IMR-90 (cell line): ENCODE data around the gene ARRDC2. TPM values are rescaled to one million over a fixed set of nuclear protein-coding genes. Genes with fewer than 3 reads are reported as not detected.

ENCODE experiments used
- ATAC-seq: fragments of 200-7000 bp; cut with Tn5 transposase; 2 replicates; pipeline ENCODE4 v1.9.1; 2020; ENCODE audit warnings: low read depth, mild to moderate bottlenecking, moderate library complexity
- BruUV-seq: library from RNA; stranded (reverse); fragments of 400-500 nt; replicated peaks from 2 replicates; lab custom pipeline; 2021; lab: Mats Ljungman, UMichigan
- CTCF ChIA-PET: fragments of 300-600 bp; formaldehyde crosslinking; extraction: SDS; loops from one replicate; lab custom pipeline; 2021; ENCODE audit warnings: antibody characterized with exemption; lab: Yijun Ruan, JAX
- POLR2A ChIA-PET: fragments of 300-600 bp; sonication (Branson Sonifier 250); formaldehyde crosslinking; loops from one replicate; lab custom pipeline; 2022; ENCODE audit warnings: antibody characterized with exemption; ENCODE audit not compliant: unreplicated experiment; lab: Charles Lee
- DNase-seq: peaks from one replicate; pipeline ENCODE4 v3.0.0; 2013
- H2AFZ ChIP-seq: replicated peaks from 2 replicates; pipeline ENCODE3; 2013; ENCODE audit warnings: low read length, mild to moderate bottlenecking; ENCODE audit not compliant: poor library complexity
- H2AK5ac ChIP-seq: 2 replicates; pipeline ENCODE4 v1.6.1; 2013; ENCODE audit warnings: low read depth, low read length, inconsistent platforms
- H2AK9ac ChIP-seq: replicated peaks from 2 replicates; pipeline ENCODE3; 2013; ENCODE audit warnings: mild to moderate bottlenecking, low read depth, low read length, moderate library complexity; ENCODE audit not compliant: poor library complexity
- H2BK120ac ChIP-seq: 2 replicates; pipeline ENCODE4 v1.6.1; 2013; ENCODE audit warnings: low read depth, low read length, inconsistent platforms
- H2BK15ac ChIP-seq: 3 replicates; pipeline ENCODE4 v1.6.1; 2013; ENCODE audit warnings: low read depth, low read length, inconsistent platforms
- H2BK20ac ChIP-seq: 2 replicates; pipeline ENCODE4 v1.6.1; 2013; ENCODE audit warnings: low read depth, mild to moderate bottlenecking, inconsistent platforms, low read length, moderate library complexity
- H2BK5ac ChIP-seq: 2 replicates; pipeline ENCODE4 v1.6.1; 2013; ENCODE audit warnings: mild to moderate bottlenecking, low read depth, low read length, inconsistent platforms; ENCODE audit not compliant: poor library complexity, severe bottlenecking
- H3K14ac ChIP-seq: replicated peaks from 2 replicates; pipeline ENCODE4 v1.6.1; 2013; ENCODE audit warnings: low read depth, low read length, inconsistent platforms
- H3K18ac ChIP-seq: 2 replicates; pipeline ENCODE4 v1.6.1; 2013; ENCODE audit warnings: low read depth, low read length, control low read depth
- H3K23ac ChIP-seq: 2 replicates; pipeline ENCODE4 v1.6.1; 2013; ENCODE audit warnings: low read depth, low read length, inconsistent platforms
- H3K27ac ChIP-seq: 2 replicates; pipeline ENCODE4 v1.5.1; 2013; ENCODE audit warnings: mild to moderate bottlenecking, control low read depth, low read length; ENCODE audit not compliant: insufficient read depth
- H3K27me3 ChIP-seq: 2 replicates; pipeline ENCODE4 v1.6.1; 2013; ENCODE audit warnings: low read length; ENCODE audit not compliant: control insufficient read depth, insufficient read depth
- H3K36me3 ChIP-seq: 2 replicates; pipeline ENCODE4 v1.6.1; 2013; ENCODE audit warnings: low read length, mixed read lengths; ENCODE audit not compliant: control insufficient read depth, insufficient read depth
- H3K4ac ChIP-seq: 2 replicates; pipeline ENCODE4 v1.6.1; 2013; ENCODE audit warnings: low read depth, low read length, inconsistent platforms
- H3K4me1 ChIP-seq: 2 replicates; pipeline ENCODE4 v1.6.1; 2013; ENCODE audit warnings: low read length, mixed read lengths; ENCODE audit not compliant: control insufficient read depth, insufficient read depth
- H3K4me2 ChIP-seq: 2 replicates; pipeline ENCODE4 v1.6.1; 2013; ENCODE audit warnings: low read depth, mild to moderate bottlenecking, control low read depth, low read length, moderate library complexity
- H3K4me3 ChIP-seq: 2 replicates; pipeline ENCODE4 v1.5.1; 2013; ENCODE audit warnings: low read depth, mild to moderate bottlenecking, control low read depth, low read length, moderate library complexity; ENCODE audit not compliant: insufficient read depth
- H3K56ac ChIP-seq: 2 replicates; pipeline ENCODE4 v1.6.1; 2013; ENCODE audit warnings: low read length, inconsistent platforms; ENCODE audit not compliant: insufficient read depth; ENCODE audit errors: extremely low read depth
- H3K79me1 ChIP-seq, 2 experiments: 2 replicates each; pipeline ENCODE4 v1.6.1; 2013; ENCODE audit warnings: low read length in 2 of 2, inconsistent platforms in 1 of 2, low read depth in 1 of 2
- H3K9ac ChIP-seq: 2 replicates; pipeline ENCODE4 v1.6.1; 2013; ENCODE audit warnings: low read depth, low read length, control low read depth
- H3K9me1 ChIP-seq: 2 replicates; pipeline ENCODE4 v1.6.1; 2013; ENCODE audit warnings: low read length, inconsistent platforms; ENCODE audit not compliant: insufficient read depth
- H3K9me3 ChIP-seq: 2 replicates; pipeline ENCODE4 v1.6.1; 2013; ENCODE audit warnings: low read length; ENCODE audit not compliant: control insufficient read depth, insufficient read depth
- H4K20me1 ChIP-seq: 2 replicates; pipeline ENCODE4 v1.6.1; 2013; ENCODE audit warnings: low read length, inconsistent platforms; ENCODE audit not compliant: insufficient read depth
- H4K5ac ChIP-seq: 2 replicates; pipeline ENCODE4 v1.6.1; 2013; ENCODE audit warnings: mild to moderate bottlenecking, low read depth, low read length, control low read depth
- H4K8ac ChIP-seq, 2 experiments: 2 replicates each; pipeline ENCODE4 v1.6.1; 2013; ENCODE audit warnings: low read depth in 2 of 2, low read length in 2 of 2, control low read depth in 1 of 2, inconsistent platforms in 1 of 2
- H4K91ac ChIP-seq: 2 replicates; pipeline ENCODE4 v1.6.1; 2013; ENCODE audit warnings: low read depth, low read length, inconsistent platforms; ENCODE audit not compliant: insufficient read depth
- BHLHE40 ChIP-seq: fragments of 150-350 bp; IDR thresholded peaks from 2 replicates; pipeline ENCODE4 v1.6.1; 2016; ENCODE audit warnings: mild to moderate bottlenecking, low read depth, low read length
- CEBPB ChIP-seq: IDR thresholded peaks from 2 replicates; pipeline ENCODE4 v1.6.1; 2012; ENCODE audit warnings: low read depth, low read length, improper control_type of control experiment
- FOS ChIP-seq: fragments of 150-350 bp; IDR thresholded peaks from 2 replicates; pipeline ENCODE4 v1.6.1; 2016; ENCODE audit warnings: low read depth, low read length
- MAFK ChIP-seq: IDR thresholded peaks from 2 replicates; pipeline ENCODE4 v1.6.1; 2012; ENCODE audit warnings: low read depth, low read length, improper control_type of control experiment
- MAZ ChIP-seq: IDR thresholded peaks from 2 replicates; pipeline ENCODE4 v1.6.1; 2012; ENCODE audit warnings: low read depth, mild to moderate bottlenecking, low read length, improper control_type of control experiment, moderate library complexity, borderline replicate concordance
- MXI1 ChIP-seq: IDR thresholded peaks from 2 replicates; pipeline ENCODE4 v1.6.1; 2012; ENCODE audit warnings: low read depth, mild to moderate bottlenecking, low read length, moderate library complexity, borderline replicate concordance
- NFE2L2 ChIP-seq: fragments of 150-350 bp; IDR thresholded peaks from 2 replicates; pipeline ENCODE4 v1.6.1; 2016; ENCODE audit warnings: low read depth, mild to moderate bottlenecking, low read length
- POLR2A ChIP-seq: IDR thresholded peaks from 2 replicates; pipeline ENCODE4 v1.6.1; 2012; ENCODE audit warnings: mild to moderate bottlenecking, low read depth, low read length
- RAD21 ChIP-seq: IDR thresholded peaks from 2 replicates; pipeline ENCODE4 v1.6.1; 2012; ENCODE audit warnings: low read length, improper control_type of control experiment
- RCOR1 ChIP-seq: IDR thresholded peaks from 2 replicates; pipeline ENCODE4 v1.6.1; 2012; ENCODE audit warnings: mild to moderate bottlenecking, low read length, improper control_type of control experiment; ENCODE audit not compliant: insufficient replicate concordance
- RFX5 ChIP-seq: IDR thresholded peaks from 2 replicates; pipeline ENCODE4 v1.8.0; 2012; ENCODE audit warnings: low read depth, mild to moderate bottlenecking, low read length, moderate library complexity
- SMC3 ChIP-seq: fragments of 150-350 bp; IDR thresholded peaks from 2 replicates; pipeline ENCODE4 v1.6.1; 2016; ENCODE audit warnings: low read depth, mild to moderate bottlenecking, antibody characterized with exemption, low read length, moderate library complexity
- WGBS, 2 experiments: methylation state at CpG; one replicate each; pipeline versions ENCODE4 v1.1.5 to v1.1.7; 2013; ENCODE audit warnings: missing lambda C conversion rate in 2 of 2; ENCODE audit not compliant: insufficient read length in 1 of 2; ENCODE audit errors: extremely low coverage in 2 of 2; 5-methylcytosine and 5-hydroxymethylcytosine counted together
- dilution Hi-C: fragments of 300-500 bp; cut with HindIII; formaldehyde crosslinking; loops from one replicate; pipeline ENCODE4 v1.14.3; 2018; ENCODE audit warnings: low sequenced_read_pairs; ENCODE audit not compliant: unreplicated experiment
- in situ Hi-C: fragments of 300-500 bp; cut with MboI; formaldehyde crosslinking; loops from 3 replicates; pipeline ENCODE4 v1.14.3; 2019; ENCODE audit warnings: low sequenced_read_pairs, inconsistent platforms, mixed read lengths
- intact Hi-C: fragments of 100-400 bp; cut with micrococcal nuclease; formaldehyde crosslinking; loops from 2 replicates; pipeline ENCODE4 v1.10.0; 2022
- polyA plus RNA-seq, 3 experiments: library from polyadenylated mRNA; depleted of rRNA; stranded (reverse); fragments of >200 nt; gene quantifications; 2 replicates each; pipeline ENCODE4 v1.2.3, GENCODE V29; 2012; ENCODE audit warnings: low replicate concordance in 1 of 3
- total RNA-seq: library from RNA; depleted of rRNA; stranded (reverse); fragments of >200 nt; gene quantifications from 2 replicates; pipeline ENCODE4 v1.2.3, GENCODE V29; 2012
- TF ChIP-seq, protein P1 (sequence below): fragments of 150-350 bp; IDR thresholded peaks from 2 replicates; pipeline ENCODE4 v1.6.1; 2016; ENCODE audit warnings: low read depth, mild to moderate bottlenecking, low read length, moderate library complexity, borderline replicate concordance
- TF ChIP-seq, protein P2 (sequence below): conservative IDR thresholded peaks from 2 replicates; pipeline ENCODE4 v1.5.1; 2012; ENCODE audit warnings: mild to moderate bottlenecking, low read depth, low read length, improper control_type of control experiment
- TF ChIP-seq, protein P3 (sequence below): fragments of 150-350 bp; IDR thresholded peaks from 2 replicates; pipeline ENCODE4 v1.6.1; 2017; ENCODE audit warnings: mild to moderate bottlenecking, antibody characterized with exemption, low read length, low read depth

Gene ARRDC2
- total and polyA plus RNA-seq, 2 of the 4 experiments (the other 2 are of a cell fraction), result 1.4 to 4.9 TPM

DNA sequence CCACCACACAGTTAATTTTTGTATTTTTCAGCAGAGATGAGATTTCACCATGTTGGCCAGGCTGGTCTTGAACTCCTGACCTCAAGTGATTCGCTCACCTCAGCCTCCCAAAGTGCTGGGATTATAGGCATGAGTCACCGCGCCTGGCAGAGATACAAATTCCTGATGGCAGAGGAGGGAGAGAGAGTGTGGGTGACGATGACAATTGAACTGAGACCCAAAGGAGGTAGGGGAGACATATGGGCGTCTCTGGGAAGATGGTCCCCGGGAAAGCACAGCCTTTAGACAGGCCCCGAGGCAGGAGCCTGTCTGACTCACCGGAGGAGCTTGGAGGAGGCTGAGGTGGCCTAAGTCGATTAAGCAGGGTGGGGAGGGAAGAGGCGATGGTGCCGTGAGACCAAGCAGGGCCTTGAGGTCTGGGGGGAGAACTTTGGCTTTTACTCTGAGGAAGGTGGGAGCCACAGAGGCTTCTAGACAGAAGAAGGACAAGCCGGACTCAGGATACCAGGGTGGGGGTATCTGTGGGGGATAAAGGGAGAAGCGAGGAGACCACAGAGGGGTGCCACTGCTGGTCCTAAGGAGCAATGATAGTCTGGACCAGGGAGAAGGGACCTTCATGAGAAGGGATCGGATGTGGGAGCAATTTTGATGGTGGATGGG lies 38.2 kb downstream of the ARRDC2 start:
- Histone ChIP-seq H3K9me1 (peaks cover 9% of the 10 kb centered on the region), H3K4me3 (no peak overlapping the region), H4K20me1 (no peaks in the 10 kb centered on the region), H3K4me2 (no peak overlapping the region), H3K23ac (no peak overlapping the region), H3K4ac (peak overlapping the region; percentile 63), H3K18ac (no peak overlapping the region), H3K9me3 (peaks cover 3% of the 10 kb centered on the region; the same call in 1 of the 2 replicates), H3K56ac (no peak overlapping the region), H3K14ac (0 out of 2 replicates have a peak overlapping the region, but pooled peaks have one; percentile 9), H3K27me3 (no peaks in the 10 kb centered on the region; the same call in 1 of the 2 replicates), H3K9ac (no peak overlapping the region), H2BK120ac (peak overlapping the region; percentile 74), H2AK5ac (peak overlapping the region; percentile 65), H4K8ac (peak overlapping the region in 1 of 2 experiments; percentile 39; a peak in 1 of 4 replicates), H2BK5ac (no peak overlapping the region), H4K91ac (peak overlapping the region; percentile 53), H3K36me3 (no peaks in the 10 kb centered on the region), H3K79me1 (no peaks in the 10 kb centered on the region), H2BK15ac (no peak overlapping the region), H2BK20ac (peak overlapping the region; percentile 61), H2AK9ac (no peak overlapping the region), H4K5ac (no peak overlapping the region), H3K4me1 (peaks cover 8% of the 10 kb centered on the region), H2AFZ (peak overlapping the region; percentile 16), H3K27ac (no peak overlapping the region)
- DNase-seq (peak; percentile 82), ATAC-seq (peak; percentile 83)
- in situ Hi-C loops (no loop called here), dilution Hi-C loops (no loop called here), intact Hi-C loops (no loop called here)
- BruUV-seq, result no TSS peak
- ChIA-PET POLR2A (no interaction called here), CTCF (no interaction called here)
- 27% methylated on average over 11 of the region's 14 CpGs; no CpG with 5 or more reads in 1 of the 2 experiments for WGBS, 2 experiments
- no peak for TF ChIP-seq MXI1
- peak; percentile 84 for TF ChIP-seq FOS
- no peak for TF ChIP-seq SMC3
- TF ChIP-seq BHLHE40, result peak; percentile 37; the same call in 1 of the 2 replicates
- no peak for TF ChIP-seq RAD21
- peak; percentile 41; the same call in 1 of the 2 replicates for TF ChIP-seq CEBPB
- no peak for TF ChIP-seq RCOR1
- no peak for TF ChIP-seq MAFK
- TF ChIP-seq, protein P1, sequence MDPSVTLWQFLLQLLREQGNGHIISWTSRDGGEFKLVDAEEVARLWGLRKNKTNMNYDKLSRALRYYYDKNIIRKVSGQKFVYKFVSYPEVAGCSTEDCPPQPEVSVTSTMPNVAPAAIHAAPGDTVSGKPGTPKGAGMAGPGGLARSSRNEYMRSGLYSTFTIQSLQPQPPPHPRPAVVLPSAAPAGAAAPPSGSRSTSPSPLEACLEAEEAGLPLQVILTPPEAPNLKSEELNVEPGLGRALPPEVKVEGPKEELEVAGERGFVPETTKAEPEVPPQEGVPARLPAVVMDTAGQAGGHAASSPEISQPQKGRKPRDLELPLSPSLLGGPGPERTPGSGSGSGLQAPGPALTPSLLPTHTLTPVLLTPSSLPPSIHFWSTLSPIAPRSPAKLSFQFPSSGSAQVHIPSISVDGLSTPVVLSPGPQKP, result no peak
- TF ChIP-seq MAZ, result no peak
- TF ChIP-seq POLR2A, result no peak
- TF ChIP-seq, protein P2, sequence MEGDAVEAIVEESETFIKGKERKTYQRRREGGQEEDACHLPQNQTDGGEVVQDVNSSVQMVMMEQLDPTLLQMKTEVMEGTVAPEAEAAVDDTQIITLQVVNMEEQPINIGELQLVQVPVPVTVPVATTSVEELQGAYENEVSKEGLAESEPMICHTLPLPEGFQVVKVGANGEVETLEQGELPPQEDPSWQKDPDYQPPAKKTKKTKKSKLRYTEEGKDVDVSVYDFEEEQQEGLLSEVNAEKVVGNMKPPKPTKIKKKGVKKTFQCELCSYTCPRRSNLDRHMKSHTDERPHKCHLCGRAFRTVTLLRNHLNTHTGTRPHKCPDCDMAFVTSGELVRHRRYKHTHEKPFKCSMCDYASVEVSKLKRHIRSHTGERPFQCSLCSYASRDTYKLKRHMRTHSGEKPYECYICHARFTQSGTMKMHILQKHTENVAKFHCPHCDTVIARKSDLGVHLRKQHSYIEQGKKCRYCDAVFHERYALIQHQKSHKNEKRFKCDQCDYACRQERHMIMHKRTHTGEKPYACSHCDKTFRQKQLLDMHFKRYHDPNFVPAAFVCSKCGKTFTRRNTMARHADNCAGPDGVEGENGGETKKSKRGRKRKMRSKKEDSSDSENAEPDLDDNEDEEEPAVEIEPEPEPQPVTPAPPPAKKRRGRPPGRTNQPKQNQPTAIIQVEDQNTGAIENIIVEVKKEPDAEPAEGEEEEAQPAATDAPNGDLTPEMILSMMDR, result no peak
- TF ChIP-seq RFX5, result no peak
- TF ChIP-seq, protein P3, sequence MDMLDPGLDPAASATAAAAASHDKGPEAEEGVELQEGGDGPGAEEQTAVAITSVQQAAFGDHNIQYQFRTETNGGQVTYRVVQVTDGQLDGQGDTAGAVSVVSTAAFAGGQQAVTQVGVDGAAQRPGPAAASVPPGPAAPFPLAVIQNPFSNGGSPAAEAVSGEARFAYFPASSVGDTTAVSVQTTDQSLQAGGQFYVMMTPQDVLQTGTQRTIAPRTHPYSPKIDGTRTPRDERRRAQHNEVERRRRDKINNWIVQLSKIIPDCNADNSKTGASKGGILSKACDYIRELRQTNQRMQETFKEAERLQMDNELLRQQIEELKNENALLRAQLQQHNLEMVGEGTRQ, result no peak
- TF ChIP-seq NFE2L2, result no peak
